Pulmonary artery endothelial cell (primary cell): ENCODE results near the gene TFB2M. TPM values are rescaled to one million over a fixed set of nuclear protein-coding genes. Genes with fewer than 3 reads are reported as not detected.
A peak's percentile ranks its signal among the peaks of the same experiment; 100 is the strongest.
"Not testable (repeated sequence)": the region's sequence is repeated elsewhere in the genome, so short reads cannot be mapped to it uniquely, and the experiment has no call there.

Experiments
- DNase-seq: peaks from one replicate; pipeline ENCODE4 v3.0.0-alpha.2; 2011; ENCODE audit warnings: low read depth, low spot score
- total RNA-seq: library from RNA; depleted of rRNA; stranded (reverse); fragments of >200 nt; gene quantifications from 2 replicates; pipeline ENCODE4 v1.2.3, GENCODE V29; 2014

The TFB2M gene
- total RNA-seq, 1 donor from 2014 or later = 20.2 TPM

DNA sequence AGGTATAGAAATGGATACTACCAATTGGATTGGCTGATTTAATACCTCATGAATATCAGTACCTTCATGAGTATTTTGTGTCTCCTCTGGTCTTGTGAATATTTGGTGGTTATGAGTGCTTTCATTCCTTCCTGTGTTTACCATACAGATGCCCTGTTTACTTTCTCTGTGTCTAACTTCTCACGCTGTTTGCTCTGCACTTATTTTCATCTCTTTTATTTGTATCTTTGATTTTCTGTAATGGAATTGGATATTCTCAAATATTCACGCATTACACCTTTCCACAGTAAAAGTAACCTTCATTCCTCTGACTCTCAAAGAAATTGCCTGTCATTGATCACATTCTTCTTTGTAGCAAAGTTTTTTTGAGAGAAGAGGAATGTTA, 17.0 kb upstream of the TFB2M start:
- DNase-seq = no peak

DNA sequence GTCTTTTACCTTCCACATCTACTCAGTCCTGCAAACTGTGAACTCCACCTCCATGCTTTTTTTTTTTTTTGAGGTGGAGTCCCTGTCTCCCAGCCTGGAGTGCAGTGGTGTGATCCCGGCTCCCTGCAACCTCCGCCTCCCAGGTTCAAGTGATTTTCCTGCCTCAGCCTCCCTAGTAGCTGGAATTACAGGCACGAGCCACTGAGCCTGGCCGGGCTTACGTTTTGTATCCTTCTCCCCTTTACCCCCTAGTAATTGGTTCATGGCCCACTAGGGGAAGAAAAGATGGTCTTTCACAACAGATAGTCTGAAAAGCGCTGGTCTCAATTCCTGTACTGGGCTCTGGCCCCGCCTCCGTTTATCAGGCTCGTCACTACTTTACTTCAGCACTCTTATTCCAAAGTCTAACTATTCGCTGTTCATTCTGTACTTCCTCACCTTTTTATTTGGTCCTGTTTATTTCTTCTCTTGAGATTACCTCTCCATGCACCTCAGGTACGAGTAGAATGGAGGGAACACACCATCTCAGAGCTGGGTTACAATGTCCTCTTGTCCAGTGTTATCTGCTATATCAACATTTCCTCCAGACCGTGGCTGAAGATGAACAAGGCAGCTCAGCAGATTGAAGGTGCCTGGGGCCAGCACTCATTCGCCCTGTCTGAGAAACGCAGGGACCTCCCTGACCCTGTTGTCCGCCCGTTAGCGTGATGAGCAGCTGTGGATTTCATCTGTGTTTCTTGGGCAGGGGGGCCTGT, 16.4 kb upstream of the TFB2M start:
- no peak for DNase-seq

DNA sequence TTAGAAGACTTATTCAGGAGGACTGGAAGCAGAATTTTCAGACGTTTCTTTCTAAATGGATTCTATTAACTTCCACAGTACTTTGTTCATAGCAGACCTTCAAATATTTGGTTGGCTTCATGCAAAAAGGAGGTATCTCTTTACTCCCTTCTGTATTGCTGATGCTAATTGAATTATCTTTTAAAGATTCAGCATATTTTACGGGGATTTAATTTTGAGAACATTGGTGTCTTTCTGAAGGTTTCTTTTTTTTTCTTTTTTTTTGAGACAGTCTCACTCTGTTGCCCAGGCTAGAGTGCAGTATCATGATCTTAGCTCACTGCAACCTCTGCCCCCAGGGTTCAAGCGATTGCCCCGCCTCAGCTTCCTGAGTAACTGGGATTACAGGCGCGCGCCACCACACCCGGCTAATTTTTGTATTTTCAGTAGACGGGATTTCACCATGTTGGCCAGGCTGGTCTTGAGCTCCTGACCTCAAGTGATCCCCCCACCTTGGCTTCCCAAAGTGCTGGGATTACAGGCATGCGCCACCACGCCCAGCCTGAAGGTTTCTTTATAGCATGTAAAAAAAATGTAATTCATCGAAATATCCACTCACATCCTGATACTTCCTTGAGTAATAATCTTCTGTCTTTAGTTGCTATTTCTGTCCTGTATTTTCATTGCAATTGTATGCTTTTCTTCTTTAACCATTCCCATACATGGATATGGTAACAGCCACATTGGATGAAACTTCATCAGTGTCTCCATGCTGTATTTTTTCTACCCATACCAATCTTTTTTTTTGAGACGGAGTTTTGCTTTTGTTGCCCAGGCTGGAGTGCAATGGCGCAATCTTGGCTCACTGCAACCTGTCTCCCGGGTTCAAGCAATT, 14.7 kb upstream of the TFB2M start:
- DNase-seq = no peak

DNA sequence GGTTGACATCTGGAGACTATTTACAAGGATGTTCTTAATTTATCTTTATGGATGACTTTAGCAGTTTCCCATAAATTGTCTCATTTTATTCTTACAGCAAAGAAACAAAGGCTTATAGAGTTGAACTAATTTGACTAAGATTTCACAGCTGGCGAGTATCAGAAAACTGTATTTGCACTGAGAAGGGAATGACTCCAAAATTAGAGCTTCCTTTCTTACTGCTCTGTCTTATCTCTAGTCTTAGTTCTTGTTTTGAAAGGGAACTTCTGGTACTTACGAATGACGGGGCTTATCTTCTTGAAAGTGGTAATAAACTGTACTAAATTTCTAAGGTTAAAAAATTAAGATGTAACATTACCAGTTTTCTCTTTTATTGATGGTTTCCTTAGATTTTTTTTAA, 13.8 kb upstream of the TFB2M start:
- no peak for DNase-seq

DNA sequence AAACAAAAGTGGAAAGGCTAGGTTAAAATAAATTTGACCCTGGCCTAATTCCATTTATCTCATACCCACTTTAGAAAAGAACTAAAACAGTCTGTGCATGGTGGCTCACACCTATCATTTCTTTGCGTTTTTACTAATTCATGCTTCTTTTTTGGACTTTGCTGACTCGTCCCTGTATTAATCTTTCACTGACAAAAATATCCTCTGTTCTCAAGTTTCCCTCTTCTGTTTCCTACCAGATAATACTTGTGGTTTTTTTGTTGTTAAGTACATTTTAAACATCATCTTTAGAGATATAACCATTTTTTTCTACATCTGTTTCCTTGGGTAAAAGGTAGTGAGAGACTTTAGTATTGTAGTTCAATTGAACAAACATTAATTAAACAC, 11.7 kb upstream of the TFB2M start:
- no peak for DNase-seq

DNA sequence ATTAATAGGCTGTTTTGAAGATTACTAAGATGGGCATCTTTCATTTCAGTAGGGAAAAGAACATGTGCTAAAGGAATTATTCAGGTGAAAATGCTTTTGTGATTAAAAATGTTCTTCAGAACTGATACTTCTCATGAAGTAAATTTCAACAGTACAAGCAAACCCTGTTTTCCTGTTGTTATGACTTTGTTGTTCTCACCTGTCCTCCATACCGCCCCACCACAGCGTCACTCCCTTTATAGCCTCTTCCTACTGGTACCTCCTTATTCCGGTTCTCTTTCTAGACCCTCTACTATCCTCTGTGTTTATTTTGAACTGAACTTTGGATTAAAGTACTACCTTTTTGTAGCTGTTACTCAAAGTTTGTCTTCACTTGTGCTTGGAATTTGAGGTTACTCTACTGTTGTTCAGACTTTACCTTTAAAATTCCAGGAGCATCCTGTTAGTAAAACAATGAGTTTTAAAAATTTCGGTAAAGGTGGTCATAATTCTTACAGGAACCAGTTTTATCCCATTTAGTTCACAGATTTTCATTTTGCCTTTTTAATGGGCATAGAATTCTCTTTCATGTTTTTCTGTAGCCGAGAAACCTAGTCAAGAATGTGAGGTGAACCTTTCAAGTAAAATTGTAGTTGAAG, 11.1 kb upstream of the TFB2M start:
- no peak for DNase-seq

DNA sequence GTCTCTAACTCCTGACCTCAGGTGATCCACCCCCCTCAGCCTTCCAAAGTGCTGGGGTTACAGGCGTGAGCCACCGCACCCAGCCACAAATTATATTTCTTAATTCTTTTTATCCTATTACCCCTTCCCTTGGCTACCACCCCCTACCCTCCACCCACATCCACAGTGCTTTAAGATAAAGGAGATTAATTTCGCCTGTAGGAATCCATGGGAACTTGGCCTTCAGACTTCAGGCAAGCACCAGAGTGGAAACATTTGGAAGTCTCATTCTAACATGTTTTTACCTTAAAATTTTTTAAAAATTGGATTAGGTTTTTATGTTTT, 10.6 kb upstream of the TFB2M start:
- no peak for DNase-seq

DNA sequence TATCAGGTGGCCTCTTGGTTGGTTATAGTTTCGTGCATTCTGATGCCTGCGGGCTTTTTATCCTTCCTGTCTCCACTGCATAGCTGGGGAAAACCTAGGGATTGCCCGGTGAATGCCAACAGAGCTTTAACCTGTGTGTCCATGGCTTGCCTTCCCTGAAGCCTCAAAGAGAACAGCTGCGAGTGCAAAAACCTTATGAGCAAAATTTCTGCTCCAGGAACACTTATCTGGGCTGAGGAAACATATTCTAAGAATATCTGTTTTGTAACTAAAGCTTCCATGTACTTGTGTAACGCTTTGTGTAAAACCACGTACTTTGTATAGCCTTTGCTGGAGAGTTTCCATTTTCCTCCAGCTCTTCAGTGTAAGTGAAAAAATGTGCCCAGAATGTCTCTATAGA, 7.4 kb upstream of the TFB2M start:
- DNase-seq = no peak

DNA sequence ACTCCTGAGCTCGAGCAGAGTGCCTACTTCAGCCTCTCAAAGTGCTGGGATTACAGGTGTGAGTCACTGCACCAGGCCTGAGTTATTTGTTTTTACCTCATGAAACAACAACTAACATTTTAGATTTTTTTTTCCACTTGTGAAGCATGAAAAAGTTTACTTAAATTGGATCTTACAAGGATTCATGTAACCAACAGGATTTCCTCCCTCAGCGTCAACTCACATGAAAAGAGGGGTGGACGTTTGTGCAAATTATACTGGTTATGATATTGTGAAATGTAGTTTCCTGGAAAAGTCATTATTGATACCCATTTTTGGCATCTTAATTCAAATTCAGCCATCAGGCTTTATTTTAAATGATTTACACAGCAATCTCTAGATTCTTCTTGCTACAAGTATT, 6.7 kb upstream of the TFB2M start:
- no peak for DNase-seq

DNA sequence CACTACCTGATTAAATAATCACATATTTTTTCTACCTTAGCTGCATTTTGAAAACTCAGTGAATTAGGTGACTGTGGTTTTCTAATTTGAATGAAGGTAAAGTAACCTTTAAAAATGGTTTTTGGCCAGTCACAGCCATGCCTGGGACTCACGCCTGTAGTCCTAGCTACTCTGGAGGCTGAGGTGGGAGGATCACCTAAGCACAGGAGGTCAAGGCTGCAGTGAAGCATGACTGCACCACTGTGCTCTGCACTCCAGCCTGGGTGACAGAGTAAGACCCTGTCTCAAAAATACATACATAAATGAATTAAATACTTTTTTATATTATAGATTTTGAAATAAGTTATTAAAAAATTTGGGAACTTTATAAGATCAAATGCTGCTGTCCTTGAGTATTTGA, 5.9 kb upstream of the TFB2M start:
- no peak for DNase-seq

DNA sequence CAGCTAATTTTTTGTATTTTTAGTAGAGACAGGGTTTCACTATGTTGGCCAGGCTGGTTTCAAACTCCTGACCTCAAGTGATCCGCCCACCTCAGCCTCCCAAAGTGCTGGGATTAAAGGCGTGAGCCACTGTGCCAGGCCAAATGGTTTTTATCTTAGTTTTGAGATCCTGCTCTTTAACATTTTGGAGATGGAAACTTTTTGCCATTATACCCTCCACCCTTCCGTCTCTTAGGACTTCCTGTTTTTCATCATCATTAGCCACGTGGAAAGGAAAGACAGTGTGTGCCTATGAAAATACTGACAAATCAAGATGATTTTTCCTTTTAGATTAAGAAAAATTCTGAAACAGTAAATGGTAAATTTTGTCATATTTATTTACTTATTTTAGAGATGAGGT, 5.2 kb upstream of the TFB2M start:
- DNase-seq = not testable (repeated sequence)

DNA sequence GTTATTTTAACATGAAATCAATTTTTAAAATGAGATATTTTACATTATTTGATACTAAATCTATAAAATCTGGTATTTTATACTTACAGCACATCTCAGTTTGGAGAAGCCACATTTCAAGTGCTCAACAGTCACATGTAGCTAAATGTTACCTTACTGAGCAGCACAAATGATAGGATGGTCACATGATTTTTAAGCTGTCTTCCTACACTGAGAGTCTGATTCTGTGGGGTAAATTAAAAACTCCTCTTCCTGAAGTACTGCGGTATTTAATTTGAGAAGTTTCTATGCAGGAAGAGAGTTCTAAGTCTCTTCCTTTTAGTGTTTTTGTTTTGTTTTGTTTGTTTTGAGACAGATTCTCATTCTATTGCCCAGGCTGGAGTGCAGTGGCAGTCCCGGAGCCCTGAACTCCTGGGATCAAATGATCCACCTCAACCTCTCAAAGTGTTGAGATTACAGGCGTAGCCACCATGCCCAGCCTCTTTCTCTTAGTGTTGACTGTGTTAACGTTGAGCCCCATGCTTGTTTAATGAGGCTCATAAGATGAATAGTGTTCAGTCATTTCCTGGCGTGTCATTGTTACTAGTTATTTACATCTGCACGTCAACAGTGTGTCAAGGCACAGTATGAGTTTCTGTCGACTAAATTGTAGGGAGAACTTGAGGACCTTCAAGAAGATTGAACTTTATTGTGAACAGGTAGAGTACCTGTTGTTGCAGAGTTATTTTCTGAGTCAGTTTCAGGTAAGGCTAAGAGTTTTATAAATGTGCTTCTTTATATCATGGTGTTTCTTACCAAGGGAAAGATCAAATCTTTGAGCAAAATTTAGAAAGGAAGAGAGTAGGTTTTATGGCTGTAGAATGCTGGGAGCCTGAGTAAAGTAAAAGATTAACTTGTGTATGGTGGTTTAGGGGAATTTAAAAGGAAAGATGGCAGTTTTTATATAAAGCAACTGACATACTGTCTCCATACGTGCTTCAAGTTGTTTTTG, 3.5 kb upstream of the TFB2M start:
- DNase-seq = peak; percentile 81

DNA sequence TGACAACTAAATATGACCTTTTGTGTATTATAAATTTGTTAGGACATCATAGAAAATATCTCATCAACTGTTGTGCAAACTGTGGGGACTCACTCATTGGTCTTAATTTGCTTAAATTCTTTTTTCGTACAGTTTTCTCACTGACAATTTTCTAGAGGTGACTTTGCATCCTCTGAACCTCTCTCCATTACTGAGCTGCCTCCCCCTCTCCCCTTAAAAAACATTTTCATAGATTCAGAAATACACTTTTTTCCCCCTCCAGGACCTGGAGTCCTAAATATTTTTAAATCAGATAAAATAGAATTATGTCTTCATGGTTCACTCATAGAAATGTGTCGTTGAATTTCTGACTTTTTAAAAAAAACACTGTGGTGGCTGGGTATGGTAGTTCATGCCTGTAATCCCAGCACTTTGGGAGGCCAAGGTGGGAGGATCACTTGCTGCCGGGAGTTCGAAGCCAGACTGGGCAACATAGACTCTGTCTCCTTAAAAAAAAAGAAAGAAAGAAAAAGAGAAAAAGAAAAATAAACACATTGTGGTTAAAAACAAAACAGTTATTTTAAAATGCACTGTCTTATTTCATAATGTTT, 1.7 kb upstream of the TFB2M start:
- no peak for DNase-seq

DNA sequence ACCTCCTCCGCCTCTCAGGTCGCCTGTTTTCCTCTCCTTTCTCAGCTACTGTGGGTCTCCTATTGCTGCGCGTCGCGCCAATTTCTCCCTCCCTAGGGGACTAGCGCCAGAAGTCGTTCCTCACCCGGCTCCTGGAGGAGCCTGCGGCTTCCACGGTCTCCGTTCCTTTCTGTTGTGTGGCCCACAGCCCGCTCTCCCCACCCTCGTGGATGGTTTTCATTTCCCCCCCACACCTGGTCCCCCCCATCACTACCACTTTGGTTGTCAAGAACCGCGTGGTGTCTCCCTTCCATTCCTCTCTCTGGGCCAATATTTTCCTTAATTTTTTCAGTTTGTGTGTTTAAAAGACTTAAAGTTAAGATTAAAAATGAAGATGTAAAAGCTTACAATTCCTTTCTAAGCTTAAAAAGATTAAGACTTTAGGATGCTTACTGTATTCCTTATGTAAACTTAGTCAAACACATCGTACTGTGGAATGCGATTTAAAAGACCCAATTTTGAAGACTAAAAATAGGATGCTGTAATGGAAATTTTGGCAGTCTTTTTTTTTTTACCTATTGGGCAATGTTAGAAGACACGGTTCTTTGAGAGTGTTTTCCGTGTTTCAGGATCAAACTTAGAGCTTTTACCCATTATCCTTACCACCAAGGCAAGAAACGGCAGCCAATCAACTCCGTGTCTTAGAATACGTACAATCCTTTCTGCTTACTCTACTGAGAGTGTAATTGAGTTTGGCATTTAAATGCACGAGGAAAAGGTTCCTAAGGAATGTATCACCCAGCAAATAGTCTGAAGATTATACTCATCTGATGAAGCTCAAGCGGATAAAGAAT, 968 bp upstream of the TFB2M start:
- DNase-seq = no peak

DNA sequence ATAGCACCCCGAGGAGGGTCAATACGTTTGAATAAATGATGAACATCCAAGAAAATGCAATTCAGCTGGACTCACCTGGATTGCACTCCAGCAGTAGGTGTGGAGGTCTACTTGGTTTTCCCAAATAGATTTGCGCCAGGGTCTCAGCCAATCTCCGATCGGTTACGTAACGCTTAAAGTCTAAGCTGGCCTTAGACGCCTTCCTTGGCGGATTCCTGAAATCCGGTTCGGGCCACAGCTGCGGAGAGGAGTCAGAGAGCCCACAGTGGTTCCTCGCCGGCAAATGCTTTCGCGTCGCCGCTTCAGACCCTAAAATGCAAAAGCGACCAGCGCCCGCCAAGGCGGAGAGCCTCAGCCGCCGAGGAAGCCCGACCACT, 322 bp downstream of the TFB2M start:
- DNase-seq = no peak

DNA sequence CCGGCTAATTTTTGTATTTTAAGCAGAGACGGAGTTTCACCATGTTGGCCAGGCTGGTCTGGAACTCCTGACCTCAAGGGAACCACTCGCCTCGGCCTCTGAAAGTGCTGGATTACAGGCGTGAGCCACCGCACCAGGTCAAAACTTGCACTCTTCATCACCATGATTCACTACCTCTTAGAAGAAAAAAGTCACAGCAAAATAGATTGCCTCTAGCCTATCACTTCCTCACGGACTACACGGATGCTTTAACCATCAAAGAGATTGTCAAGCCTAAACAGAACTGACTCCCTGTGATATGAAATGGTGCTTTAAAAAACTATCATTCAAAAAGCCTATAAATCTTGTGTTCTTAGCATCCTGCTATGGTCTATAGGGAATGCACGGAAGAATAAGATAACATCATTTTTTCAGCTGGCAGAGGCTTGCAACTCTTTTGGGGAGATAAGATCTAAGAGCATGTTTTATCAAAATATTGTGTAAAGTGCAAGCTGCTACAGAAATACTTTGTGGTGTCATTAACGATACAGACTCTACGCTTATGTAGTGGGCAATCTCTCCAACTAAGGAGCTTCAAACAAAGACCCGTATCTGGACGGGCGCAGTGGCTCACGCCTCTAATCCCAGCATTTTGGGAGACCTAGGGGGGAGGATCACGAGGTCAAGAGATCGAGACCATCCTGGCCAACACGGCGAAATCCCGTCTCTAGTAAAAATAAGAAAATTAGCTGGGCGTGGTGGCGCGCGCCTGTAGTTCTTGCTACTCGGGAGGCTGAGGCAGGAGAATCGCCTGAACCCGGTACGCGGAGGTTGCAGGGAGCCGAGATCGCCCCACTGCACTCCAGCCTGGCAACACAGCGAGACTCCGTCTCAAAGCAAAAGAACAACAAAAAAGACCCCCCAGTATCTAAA, 966 bp downstream of the TFB2M start:
- no peak for DNase-seq

DNA sequence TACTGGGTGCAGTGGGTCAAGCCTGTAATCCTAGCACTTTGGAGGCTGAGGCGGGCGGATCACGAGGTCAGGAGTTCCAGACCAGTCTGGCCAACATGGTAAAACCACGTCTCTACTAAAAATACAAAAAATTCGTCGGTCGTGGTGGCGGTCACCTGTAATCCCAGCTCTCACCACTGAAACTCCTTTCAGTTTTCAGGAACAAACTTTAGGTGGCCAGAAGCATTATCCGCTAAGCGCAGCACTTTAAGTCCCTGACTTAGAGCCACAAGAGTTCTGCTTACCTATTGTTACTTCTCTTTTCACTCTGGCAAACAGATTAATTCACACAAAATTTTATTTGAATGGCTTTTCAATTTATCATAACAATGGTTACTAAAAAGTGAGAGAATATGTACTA, 5.2 kb downstream of the TFB2M start:
- not testable (repeated sequence) for DNase-seq

DNA sequence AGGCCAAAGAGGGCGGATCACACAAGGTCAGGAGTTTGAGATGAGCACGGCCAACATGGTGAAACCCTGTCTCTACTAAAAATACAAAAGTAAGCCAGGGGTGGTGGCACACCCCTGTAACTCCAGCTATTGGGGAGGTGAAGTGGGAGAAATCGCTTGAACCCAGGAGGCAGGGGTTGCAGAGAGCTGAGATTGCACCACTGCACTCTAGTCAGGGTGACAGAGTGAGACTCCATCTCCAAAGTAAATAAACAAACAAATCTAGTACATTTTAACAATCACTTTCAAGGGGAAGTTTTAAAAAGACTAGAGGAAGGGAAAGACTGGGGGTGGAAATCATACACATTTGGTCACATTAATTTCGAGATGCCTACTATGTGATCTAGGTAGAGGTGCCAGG, 6.8 kb downstream of the TFB2M start:
- no peak for DNase-seq

DNA sequence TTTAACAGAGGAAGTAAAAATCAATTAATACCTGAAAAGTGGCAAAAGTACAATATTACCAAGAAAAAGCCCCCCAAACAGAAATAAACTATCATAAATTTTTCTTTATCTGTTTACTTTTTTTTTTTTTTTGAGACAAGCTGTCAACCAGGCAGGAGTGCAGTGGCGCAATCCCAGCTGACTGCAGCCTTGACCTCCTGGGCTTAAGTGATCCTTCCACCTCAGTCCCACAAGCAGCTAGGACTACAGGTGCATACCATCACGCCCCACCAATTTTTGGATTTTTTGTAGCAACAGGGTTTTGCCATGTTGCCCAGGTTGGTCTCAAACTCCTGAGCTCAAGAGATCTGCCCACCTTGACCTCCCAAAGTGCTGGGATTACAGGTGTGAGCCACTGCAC, 8.0 kb downstream of the TFB2M start:
- DNase-seq = no peak
